Fibroblast of pulmonary artery (primary cell): ENCODE measurements around the gene SASH1.

ENCODE experiments used
- DNase-seq: peaks from one replicate; pipeline ENCODE4 v3.0.0-alpha.2; 2010; ENCODE audit warnings: low read depth
- H3K4me3 ChIP-seq: replicated peaks from 2 replicates; pipeline ENCODE4 v1.5.1; 2011; ENCODE audit warnings: low read depth, mild to moderate bottlenecking, control low read depth, low read length, moderate library complexity
- TF ChIP-seq, protein P1 (sequence below): IDR thresholded peaks from 2 replicates; pipeline ENCODE4 v1.5.1; 2011; ENCODE audit warnings: mild to moderate bottlenecking, control low read depth, low read length, inconsistent platforms; ENCODE audit errors: missing control alignments

The SASH1 gene

DNA sequence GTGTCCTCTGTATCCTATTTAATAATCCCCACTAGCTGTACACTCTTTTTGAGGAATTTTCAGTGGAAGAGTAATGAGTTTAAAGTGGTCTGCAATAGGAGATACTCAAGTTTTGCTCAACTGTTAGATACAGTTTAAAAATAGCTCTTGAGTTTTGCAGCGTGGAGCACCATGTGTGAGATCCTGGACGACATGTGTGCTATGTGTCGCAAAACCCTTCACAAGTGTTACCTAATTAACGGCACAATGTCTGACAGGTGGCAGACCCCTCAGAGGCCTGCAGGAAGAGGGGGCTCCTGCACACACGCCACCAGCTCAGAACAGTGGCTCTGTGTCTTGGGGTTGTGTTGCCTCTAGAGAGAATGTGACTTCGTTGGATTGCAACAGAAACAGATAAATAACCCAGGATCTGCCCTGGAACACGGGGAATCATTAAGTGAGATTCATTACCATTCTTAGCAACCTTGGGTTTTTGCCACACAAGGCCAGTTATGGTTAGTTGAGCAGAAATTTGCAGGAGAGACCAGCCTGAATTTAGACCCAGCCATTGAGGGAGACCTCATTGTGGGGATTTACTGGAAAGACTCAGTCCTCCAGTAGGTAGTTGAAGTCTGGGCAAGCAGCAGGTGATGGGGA, 73.8 kb downstream of the SASH1 start:
- no peak overlapping the region for H3K4me3 ChIP-seq
- TF ChIP-seq, protein P1, sequence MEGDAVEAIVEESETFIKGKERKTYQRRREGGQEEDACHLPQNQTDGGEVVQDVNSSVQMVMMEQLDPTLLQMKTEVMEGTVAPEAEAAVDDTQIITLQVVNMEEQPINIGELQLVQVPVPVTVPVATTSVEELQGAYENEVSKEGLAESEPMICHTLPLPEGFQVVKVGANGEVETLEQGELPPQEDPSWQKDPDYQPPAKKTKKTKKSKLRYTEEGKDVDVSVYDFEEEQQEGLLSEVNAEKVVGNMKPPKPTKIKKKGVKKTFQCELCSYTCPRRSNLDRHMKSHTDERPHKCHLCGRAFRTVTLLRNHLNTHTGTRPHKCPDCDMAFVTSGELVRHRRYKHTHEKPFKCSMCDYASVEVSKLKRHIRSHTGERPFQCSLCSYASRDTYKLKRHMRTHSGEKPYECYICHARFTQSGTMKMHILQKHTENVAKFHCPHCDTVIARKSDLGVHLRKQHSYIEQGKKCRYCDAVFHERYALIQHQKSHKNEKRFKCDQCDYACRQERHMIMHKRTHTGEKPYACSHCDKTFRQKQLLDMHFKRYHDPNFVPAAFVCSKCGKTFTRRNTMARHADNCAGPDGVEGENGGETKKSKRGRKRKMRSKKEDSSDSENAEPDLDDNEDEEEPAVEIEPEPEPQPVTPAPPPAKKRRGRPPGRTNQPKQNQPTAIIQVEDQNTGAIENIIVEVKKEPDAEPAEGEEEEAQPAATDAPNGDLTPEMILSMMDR: no peak
- no peak for DNase-seq

DNA sequence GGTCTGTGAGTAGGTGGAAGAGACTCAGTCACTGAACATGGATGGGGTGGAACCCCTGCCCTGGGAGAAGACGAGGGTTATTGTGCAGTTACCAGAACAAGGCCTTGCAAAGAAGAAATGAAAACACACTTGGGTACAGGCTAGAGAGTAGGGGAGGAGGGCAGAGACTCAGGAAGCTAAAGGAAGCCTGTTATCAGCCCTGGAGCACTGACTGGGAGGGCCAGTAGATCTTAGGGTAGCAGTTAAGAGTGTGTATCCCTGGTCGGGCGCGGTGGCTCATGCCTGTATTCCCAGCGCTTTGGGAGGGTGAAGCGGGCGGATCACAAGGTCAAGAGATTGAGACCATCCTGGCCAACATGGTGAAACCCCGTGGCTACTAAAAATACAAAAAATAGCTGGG, 74.4 kb downstream of the SASH1 start:
- no peak for DNase-seq
- TF ChIP-seq, protein P1: no peak
- no peak overlapping the region for H3K4me3 ChIP-seq

DNA sequence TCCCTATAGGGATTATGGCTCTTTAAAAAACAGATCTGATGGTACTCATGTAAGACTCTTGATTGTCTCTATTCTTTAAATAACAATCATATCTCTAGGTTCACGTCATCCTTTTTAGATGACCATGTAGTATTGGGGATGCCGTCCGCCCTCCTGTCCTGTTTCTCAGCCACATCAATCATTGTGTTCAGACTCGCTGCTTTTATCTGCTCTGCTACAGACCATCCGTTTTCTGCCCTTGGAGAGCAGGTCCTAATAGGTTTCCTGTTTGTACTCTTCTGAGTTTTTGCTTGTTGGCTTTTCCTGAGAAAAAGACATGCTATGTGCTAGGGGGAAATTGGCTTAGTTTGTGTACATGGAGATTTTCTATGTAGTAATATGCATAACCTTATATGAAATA, 76.8 kb downstream of the SASH1 start:
- TF ChIP-seq, protein P1: no peak
- no peak overlapping the region for H3K4me3 ChIP-seq
- DNase-seq: no peak

DNA sequence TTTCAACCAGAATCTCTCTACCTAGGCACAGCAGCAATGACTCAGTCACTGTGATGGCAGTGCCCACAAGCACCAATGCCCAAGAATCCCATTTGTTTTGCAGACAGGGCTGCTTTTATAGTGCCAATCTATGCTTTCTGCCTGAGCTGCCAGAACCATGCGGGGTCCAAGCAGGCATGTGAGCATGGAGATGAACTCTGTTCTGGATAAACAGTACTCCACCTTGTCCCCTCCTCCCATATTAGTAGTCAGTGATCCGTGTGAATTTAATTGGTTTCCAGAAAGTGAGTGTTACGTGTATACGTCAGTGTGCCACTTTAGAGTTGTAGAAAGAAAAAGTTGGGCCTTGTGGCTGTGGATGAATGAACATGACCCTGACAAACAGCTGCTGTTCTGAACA, 79.4 kb downstream of the SASH1 start:
- DNase-seq: no peak
- no peak overlapping the region for H3K4me3 ChIP-seq
- TF ChIP-seq, protein P1: no peak

DNA sequence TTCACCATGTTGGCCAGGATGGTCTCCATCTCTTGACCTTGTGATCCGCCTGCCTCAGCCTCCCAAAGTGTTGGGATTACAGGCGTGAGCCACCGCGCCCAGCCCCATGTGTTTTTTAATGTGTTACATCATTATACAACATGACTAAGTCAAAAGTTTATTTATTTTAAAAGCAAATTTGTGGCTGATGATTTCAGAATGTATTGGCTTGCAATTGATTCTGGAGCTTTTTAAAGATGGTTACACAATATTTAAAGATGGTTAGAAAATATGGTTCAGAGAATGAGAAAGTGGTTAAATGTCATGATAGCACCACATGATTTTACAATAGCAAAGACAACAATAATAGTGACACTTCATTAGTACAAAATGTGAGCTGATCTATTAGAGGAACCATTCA, 80.5 kb downstream of the SASH1 start:
- TF ChIP-seq, protein P1: no peak
- no peak for DNase-seq
- no peak overlapping the region for H3K4me3 ChIP-seq

DNA sequence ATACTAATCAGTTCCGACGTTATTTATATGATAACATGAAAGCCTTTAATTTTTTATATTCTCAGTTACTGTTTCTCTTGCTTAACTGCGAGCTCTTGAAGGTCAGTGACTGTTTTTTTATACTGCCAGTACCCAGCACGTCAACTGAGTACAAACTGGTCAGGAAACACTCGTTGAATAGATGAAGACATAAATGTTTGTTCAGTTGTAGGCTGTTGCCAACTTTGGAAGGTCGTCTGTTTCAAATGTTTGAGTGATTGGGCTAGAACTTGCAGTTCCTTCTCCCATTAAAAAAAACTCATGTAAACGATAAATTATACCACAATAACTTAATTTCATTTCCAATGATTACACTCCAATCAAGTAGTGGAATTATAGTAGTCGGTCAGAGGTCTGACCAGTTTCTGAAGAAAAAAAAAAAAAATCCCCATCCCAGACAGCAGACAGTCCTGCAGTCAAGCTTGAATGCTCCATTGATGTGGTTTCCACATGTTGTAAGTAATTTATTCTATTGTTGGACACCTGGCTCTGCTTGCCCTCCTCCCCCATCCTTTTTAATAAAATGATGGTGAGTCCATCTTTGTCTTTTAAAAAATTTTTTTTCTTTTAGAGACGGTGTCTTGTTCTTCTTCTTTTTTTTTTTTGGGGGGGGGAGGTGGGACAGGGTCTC, 81.1 kb downstream of the SASH1 start:
- no peak overlapping the region for H3K4me3 ChIP-seq
- peak; percentile 16 for DNase-seq
- TF ChIP-seq, protein P1: no peak

DNA sequence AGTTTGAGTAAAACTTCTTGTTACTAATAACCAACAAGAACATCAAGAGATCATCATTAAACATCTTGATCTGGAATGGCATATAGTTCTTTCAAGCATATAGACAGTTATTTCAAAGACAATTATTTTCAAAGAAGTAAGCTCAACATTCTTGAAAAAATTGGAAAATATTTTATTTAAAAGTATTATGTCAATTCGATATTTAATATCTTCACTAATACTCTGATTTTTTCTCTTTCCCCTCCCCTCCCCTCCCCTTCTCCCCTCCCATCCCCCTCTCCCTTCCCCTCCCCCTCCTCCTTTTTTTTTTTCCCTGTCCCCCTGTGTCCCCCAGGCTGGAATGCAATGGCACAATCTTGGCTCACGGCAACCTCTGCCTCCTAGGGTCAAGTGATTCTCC, 82.8 kb downstream of the SASH1 start:
- TF ChIP-seq, protein P1: no peak
- DNase-seq: no peak

More for the DNA sequence above, 82.8 kb downstream of the SASH1 start:
- no peak overlapping the region for H3K4me3 ChIP-seq
